Ascending aorta (tissue), 2 donors: ENCODE measurements around the gene HIPK2. TPM values are rescaled to one million over a fixed set of nuclear protein-coding genes. Genes with fewer than 3 reads are reported as not detected.

ENCODE experiments used
- DNase-seq, 2 donors: peaks; one replicate each; pipeline ENCODE4 v3.0.0-alpha.2; 2019; ENCODE audit warnings: low spot score in 2 of 2
- H3K27ac ChIP-seq, 2 donors: fragments of 200-600 bp; sonication (generic); one replicate each; pipeline ENCODE4 v1.5.1; 2016 to 2017; ENCODE audit warnings: mild to moderate bottlenecking in 1 of 2
- H3K27me3 ChIP-seq: fragments of 200-600 bp; sonication (generic); one replicate; pipeline ENCODE4 v1.5.1; 2017
- H3K36me3 ChIP-seq, 2 donors: fragments of 200-600 bp; sonication (generic); one replicate each; pipeline ENCODE4 v1.5.1; 2016
- H3K4me1 ChIP-seq, 2 donors: fragments of 200-600 bp; sonication (generic); one replicate each; pipeline ENCODE4 v1.5.1; 2016 to 2017; ENCODE audit warnings: mild to moderate bottlenecking in 1 of 2
- H3K4me3 ChIP-seq, 2 donors: fragments of 200-600 bp; sonication (generic); one replicate each; pipeline ENCODE4 v1.5.1; 2016 to 2017; ENCODE audit warnings: mild to moderate bottlenecking in 1 of 2
- H3K9me3 ChIP-seq, 2 donors: fragments of 200-600 bp; sonication (generic); one replicate each; pipeline ENCODE4 v1.5.1; 2016
- intact Hi-C: fragments of 100-400 bp; cut with DNase I; formaldehyde crosslinking; loops from one replicate; pipeline ENCODE4 v1.15.1; 2023
- total RNA-seq: library from RNA; depleted of rRNA; stranded (reverse); fragments of >200 nt; gene quantifications from one replicate; pipeline ENCODE4 v1.1.0, GENCODE V29; 2016
- TF ChIP-seq, protein P1 (sequence below), 3 experiments: fragments of 200-600 bp in 2 of 3; fragments of 450-650 bp in 1 of 3; sonication (generic) in 2 of 3; IDR thresholded peaks; one replicate each; pipeline ENCODE4 v1.5.1; 2016 to 2019; ENCODE audit warnings: antibody characterized with exemption in 3 of 3, mild to moderate bottlenecking in 1 of 3, moderate library complexity in 1 of 3

HIPK2 gene
- total RNA-seq, 1 donor from 2014 or later, result 53.9 TPM

DNA sequence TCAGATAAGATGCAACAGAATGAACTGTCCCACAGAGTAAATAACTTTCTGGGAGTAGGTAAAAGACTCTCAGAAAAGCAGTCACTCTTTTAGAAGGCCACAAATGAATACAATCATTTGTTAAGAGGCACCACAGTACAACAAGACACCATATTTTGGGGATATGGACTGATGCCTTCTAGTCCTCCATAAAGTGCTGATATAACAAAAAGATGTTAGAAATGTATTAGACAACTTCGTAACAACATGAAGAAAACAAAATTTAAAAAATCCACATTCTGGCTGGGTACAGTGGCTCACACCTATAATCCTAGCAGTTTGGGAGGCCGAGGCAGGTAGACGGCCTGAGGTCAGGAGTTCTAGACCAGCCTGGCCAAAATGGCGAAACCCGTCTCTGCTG lies 111.3 kb downstream of the HIPK2 start:
- TF ChIP-seq, protein P1, sequence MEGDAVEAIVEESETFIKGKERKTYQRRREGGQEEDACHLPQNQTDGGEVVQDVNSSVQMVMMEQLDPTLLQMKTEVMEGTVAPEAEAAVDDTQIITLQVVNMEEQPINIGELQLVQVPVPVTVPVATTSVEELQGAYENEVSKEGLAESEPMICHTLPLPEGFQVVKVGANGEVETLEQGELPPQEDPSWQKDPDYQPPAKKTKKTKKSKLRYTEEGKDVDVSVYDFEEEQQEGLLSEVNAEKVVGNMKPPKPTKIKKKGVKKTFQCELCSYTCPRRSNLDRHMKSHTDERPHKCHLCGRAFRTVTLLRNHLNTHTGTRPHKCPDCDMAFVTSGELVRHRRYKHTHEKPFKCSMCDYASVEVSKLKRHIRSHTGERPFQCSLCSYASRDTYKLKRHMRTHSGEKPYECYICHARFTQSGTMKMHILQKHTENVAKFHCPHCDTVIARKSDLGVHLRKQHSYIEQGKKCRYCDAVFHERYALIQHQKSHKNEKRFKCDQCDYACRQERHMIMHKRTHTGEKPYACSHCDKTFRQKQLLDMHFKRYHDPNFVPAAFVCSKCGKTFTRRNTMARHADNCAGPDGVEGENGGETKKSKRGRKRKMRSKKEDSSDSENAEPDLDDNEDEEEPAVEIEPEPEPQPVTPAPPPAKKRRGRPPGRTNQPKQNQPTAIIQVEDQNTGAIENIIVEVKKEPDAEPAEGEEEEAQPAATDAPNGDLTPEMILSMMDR (IDR thresholded peaks at IDR 0.05), result no peak
- H3K4me1 ChIP-seq, result no peaks in the 10 kb centered on the region
- H3K27ac ChIP-seq, result no peak overlapping the region
- no peaks in the 10 kb centered on the region for H3K9me3 ChIP-seq
- H3K4me3 ChIP-seq, result no peak overlapping the region
- no peaks in the 10 kb centered on the region for H3K27me3 ChIP-seq
- intact Hi-C loops, result no loop called here
- no peak for DNase-seq
- no peaks in the 10 kb centered on the region for H3K36me3 ChIP-seq

DNA sequence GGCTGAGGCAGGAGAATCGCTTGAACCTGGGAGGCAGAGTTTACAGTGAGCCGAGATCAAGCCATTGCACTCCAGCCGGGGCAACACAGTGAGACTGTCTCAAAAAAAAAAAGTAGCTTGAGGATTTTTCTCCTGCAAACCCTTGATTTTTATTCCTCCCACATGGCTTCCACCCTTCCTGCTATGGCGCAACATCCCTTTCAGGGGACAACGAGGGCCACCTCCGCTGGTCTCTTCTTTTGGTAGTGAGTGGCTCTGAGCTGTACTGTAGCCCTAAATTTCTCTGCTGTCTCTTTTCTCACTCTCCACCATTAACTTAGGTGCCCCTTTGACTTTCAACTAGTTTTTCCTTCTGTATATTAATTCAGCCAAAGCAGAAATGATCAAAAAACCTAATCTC lies 113.4 kb downstream of the HIPK2 start:
- no peaks in the 10 kb centered on the region for H3K9me3 ChIP-seq
- no peaks in the 10 kb centered on the region for H3K36me3 ChIP-seq
- H3K27me3 ChIP-seq, result no peaks in the 10 kb centered on the region
- no peak for DNase-seq
- H3K4me3 ChIP-seq, result no peak overlapping the region
- TF ChIP-seq, protein P1 (IDR thresholded peaks at IDR 0.05), result no peak
- intact Hi-C loops, result no loop called here
- H3K4me1 ChIP-seq, result peaks cover 0 to 7% of the 10 kb centered on the region in 2 donors
- H3K27ac ChIP-seq, result no peak overlapping the region

DNA sequence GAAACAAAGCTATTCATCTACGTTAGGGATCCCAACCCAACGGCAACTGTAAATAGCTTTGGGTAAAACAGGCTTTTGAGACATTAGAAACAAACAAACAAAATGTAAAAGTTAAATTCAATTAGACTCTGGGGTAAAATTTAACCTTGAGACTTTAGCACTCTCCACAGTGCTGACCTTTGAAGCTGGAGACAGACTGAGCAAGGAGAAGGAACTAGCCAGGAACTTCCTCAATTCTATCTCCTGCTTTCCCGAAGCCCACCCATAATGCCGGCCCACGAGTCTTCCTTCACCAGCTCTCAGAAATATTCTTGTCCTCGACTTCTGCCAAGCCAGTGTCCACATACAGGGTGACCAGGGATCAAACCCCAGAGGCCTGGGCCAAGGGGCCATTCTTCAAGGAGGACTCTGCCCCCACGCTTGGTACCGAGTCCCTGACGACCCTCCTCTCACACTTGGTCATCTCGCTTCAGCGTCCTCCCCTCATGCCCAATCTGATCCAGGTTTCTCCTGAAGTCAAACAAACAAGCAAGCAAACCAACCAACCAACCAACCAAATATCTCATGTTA lies 114.1 kb downstream of the HIPK2 start:
- TF ChIP-seq, protein P1 (IDR thresholded peaks at IDR 0.05), result no peak
- Histone ChIP-seq H3K27ac (no peak overlapping the region), H3K27me3 (no peaks in the 10 kb centered on the region), H3K4me1 (peaks cover 0 to 14% of the 10 kb centered on the region in 2 donors), H3K36me3 (no peaks in the 10 kb centered on the region), H3K9me3 (no peaks in the 10 kb centered on the region), H3K4me3 (no peak overlapping the region)
- intact Hi-C loops, result no loop called here
- no peak for DNase-seq

DNA sequence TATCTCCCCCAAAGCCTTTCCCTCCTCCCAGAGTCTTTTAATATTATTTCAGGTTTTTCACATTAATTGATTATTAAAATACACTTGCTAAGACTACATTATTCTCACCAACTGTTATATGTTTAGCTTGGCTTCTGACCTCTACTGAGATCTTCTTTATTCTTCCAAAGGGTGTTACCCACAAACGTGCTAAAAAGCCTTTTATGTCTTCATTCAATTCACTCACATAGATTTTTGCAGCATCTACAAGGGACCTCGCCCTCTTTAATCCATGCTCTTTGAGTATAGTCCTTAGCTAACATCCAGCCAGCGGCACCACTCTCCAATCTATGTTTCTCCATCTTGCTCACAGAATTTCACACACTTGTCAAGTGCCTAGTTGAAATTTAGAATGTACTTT lies 115.9 kb downstream of the HIPK2 start:
- TF ChIP-seq, protein P1 (IDR thresholded peaks at IDR 0.05), result no peak
- H3K27me3 ChIP-seq, result no peaks in the 10 kb centered on the region
- H3K36me3 ChIP-seq, result no peaks in the 10 kb centered on the region
- peaks cover 2 to 17% of the 10 kb centered on the region in 2 donors for H3K4me1 ChIP-seq
- no peaks in the 10 kb centered on the region for H3K9me3 ChIP-seq
- DNase-seq, result no peak
- no peak overlapping the region for H3K27ac ChIP-seq
- intact Hi-C loops, result no loop called here
- no peak overlapping the region for H3K4me3 ChIP-seq

DNA sequence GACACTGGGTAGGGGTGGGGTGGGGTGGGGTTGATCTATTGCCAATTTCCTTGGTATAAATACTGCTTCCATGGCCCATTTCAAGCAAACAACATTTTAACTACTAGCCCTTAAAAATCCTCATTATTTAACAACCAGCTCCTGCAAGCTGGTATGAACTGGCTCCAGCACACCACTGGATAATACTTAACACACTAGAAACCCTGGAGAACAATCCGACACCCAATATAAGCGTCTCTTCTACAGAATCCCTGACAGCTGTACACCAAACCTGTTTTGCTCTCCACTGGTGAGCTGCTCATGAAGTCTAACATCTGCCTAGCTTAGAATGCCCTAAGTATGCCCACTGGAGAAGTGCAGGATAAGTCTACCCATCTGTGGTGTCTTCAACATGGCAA lies 116.8 kb downstream of the HIPK2 start:
- H3K27me3 ChIP-seq, result no peaks in the 10 kb centered on the region
- H3K4me1 ChIP-seq, result peaks cover 2 to 19% of the 10 kb centered on the region in 2 donors
- H3K27ac ChIP-seq, result no peak overlapping the region
- no peak overlapping the region for H3K4me3 ChIP-seq
- H3K9me3 ChIP-seq, result no peaks in the 10 kb centered on the region
- DNase-seq, result no peak
- intact Hi-C loops, result no loop called here
- TF ChIP-seq, protein P1 (IDR thresholded peaks at IDR 0.05), result no peak
- no peaks in the 10 kb centered on the region for H3K36me3 ChIP-seq
